Activated T-helper 2 cell treated with anti-CD3 and anti-CD28 coated beads, Interferon-gamma antibody, Interleukin-2, Interleukin-4, amounts not matched to agents 10 μg/mL and 5 μg/mL and 100 μg/mL, durations not matched to agents 14 hours and 24 hours and 36 hours (primary cell): ENCODE measurements around the gene SLC34A1. TPM values are rescaled to one million over a fixed set of nuclear protein-coding genes. Genes with fewer than 3 reads are reported as not detected.

Experiments used
- DNase-seq: peaks from one replicate; pipeline ENCODE4 v3.0.0; 2021; ENCODE audit warnings: low spot score
- H3K27ac Mint-ChIP-seq: one replicate; pipeline ENCODE4 v1.8.0; 2021; ENCODE audit warnings: mixed read lengths
- H3K27me3 Mint-ChIP-seq: one replicate; pipeline ENCODE4 v1.8.0; 2021; ENCODE audit warnings: low read depth, mixed read lengths
- H3K36me3 Mint-ChIP-seq: one replicate; pipeline ENCODE4 v1.8.0; 2021; ENCODE audit warnings: low read depth, mixed read lengths
- H3K4me1 Mint-ChIP-seq: one replicate; pipeline ENCODE4 v1.8.0; 2021; ENCODE audit warnings: low read depth, mixed read lengths
- H3K4me3 Mint-ChIP-seq: one replicate; pipeline ENCODE4 v1.8.0; 2021; ENCODE audit warnings: low read depth, mild to moderate bottlenecking, moderate library complexity, mixed read lengths
- H3K9me3 Mint-ChIP-seq: one replicate; pipeline ENCODE4 v1.8.0; 2021; ENCODE audit warnings: mixed read lengths
- intact Hi-C: fragments of 100-400 bp; cut with micrococcal nuclease; formaldehyde crosslinking; loops from one replicate; pipeline ENCODE4 v1.15.1; 2023
- total RNA-seq: library from RNA; stranded (reverse); gene quantifications from 2 replicates; pipeline ENCODE4 v1.2.3, GENCODE V29; 2022

SLC34A1 gene
- total RNA-seq, 1 donor from 2014 or later = not detected

- Mint-ChIP-seq H3K27me3 (peaks cover 5% of the 10 kb centered on the region), H3K27ac (peak overlapping the region; percentile 63), H3K9me3 (no peaks in the 10 kb centered on the region), H3K4me1 (peaks cover 26% of the 10 kb centered on the region), H3K36me3 (no peaks in the 10 kb centered on the region), H3K4me3 (no peak overlapping the region)
- peak; percentile 18 for DNase-seq
- intact Hi-C loops = loop anchor here (1.0 to 5.0 kb wide), 6 partner anchors 14 to 112 kb away; partner anchors contain the start of genes GRK6 and PDLIM7
These were observed 5.3 kb downstream of the SLC34A1 start for GRCh38 chr5:177389241-177390169.

DNA sequence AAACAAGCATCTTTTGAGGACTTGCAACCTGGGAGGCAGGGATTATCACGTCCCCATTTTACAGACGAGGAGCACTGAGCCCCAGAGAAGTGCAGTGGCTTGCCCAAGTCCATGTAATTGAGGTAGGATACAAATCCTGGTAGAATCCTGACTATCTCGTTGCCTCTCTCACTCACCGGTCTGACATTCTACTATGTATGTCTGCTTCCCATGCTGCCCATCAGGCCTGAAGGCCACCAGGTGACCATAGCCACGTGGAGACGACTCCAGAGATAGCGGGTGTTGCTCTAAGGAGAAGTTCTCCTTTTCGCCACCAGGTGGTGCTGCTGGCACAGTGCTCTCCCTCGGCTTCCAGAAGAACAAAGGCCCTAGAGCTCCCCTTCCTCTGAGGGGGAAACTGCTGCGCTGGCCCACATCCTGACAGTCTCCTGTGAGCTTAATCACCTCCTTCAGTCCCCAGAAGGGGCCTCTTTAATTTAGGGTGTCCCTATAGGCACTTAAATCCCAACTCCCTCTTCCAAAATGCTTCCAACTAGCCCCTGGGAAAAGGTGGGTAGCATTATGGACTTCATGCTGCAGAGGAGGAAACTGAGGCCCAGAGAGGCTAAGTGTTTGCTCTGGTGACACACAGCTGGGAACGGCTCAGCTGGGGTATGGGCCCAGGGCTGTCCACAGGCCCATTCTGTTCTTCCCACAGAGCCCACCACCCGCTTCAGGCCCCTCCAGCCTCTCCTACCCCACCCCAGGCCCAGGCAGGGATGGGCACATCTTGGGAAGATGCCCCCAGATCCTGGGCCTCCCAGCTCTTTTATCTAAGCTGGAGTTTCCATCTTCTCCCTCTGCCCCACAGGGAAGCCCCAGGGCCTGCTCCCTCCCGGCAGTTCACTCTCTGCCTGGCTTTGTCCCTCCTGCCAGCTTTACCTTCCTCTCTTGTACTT is 6.4 kb downstream of the SLC34A1 start:
- H3K4me3 Mint-ChIP-seq = no peak overlapping the region
- peak; percentile 82 for DNase-seq
- peak overlapping the region; percentile 63 for H3K27ac Mint-ChIP-seq
- no peaks in the 10 kb centered on the region for H3K36me3 Mint-ChIP-seq
- peaks cover 8% of the 10 kb centered on the region for H3K27me3 Mint-ChIP-seq
- peaks cover 26% of the 10 kb centered on the region for H3K4me1 Mint-ChIP-seq
- intact Hi-C loops = loop anchor here (1.0 to 5.0 kb wide), 6 partner anchors 13 to 111 kb away; partner anchors contain the start of genes GRK6 and PDLIM7
- no peaks in the 10 kb centered on the region for H3K9me3 Mint-ChIP-seq

DNA sequence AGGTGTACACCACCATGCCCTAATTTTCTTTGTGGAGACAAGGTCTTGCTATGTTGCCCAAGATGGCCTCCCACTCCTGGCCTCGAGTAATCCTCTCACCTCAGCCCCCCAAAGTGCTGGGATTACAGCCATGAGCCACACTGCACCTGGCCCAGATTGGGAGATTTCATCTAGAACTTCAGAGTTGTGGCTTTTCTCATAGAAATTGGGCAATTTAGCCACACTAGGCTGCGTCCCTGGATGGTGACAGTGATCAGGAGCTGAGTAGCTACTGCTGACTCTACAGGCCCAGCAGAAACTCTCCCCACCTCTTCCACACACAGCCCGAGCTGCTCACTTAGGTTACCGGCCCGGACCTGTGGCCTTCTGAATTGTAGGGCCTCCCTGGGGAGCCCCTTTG is 8.5 kb downstream of the SLC34A1 start:
- intact Hi-C loops = loop anchor here (5.0 kb wide), 1 partner anchor 35 kb away; the partner anchor contains the start of gene GRK6
- H3K27ac Mint-ChIP-seq = no peak overlapping the region

GRCh38 chr5:177393206-177393765 is 9.1 kb downstream of the SLC34A1 start:
- no peak overlapping the region for H3K27ac Mint-ChIP-seq
- peaks cover 25% of the 10 kb centered on the region for H3K4me1 Mint-ChIP-seq
- H3K4me3 Mint-ChIP-seq = no peak overlapping the region
- DNase-seq = no peak
- peaks cover 8% of the 10 kb centered on the region for H3K27me3 Mint-ChIP-seq
- no peaks in the 10 kb centered on the region for H3K9me3 Mint-ChIP-seq
- H3K36me3 Mint-ChIP-seq = no peaks in the 10 kb centered on the region
- intact Hi-C loops = loop anchor here (5.0 kb wide), 1 partner anchor 34 kb away; the partner anchor contains the start of gene GRK6

More for the DNA sequence above, 8.5 kb downstream of the SLC34A1 start:
- no peak for DNase-seq
- H3K9me3 Mint-ChIP-seq = no peaks in the 10 kb centered on the region
- peaks cover 26% of the 10 kb centered on the region for H3K4me1 Mint-ChIP-seq
- peaks cover 8% of the 10 kb centered on the region for H3K27me3 Mint-ChIP-seq
- no peaks in the 10 kb centered on the region for H3K36me3 Mint-ChIP-seq
- H3K4me3 Mint-ChIP-seq = no peak overlapping the region

GRCh38 chr5:177393990-177394389 is 9.8 kb downstream of the SLC34A1 start:
- no peak for DNase-seq
- no peak overlapping the region for H3K4me3 Mint-ChIP-seq
- no peaks in the 10 kb centered on the region for H3K9me3 Mint-ChIP-seq
- no peaks in the 10 kb centered on the region for H3K36me3 Mint-ChIP-seq
- intact Hi-C loops = loop anchor here (5.0 kb wide), 1 partner anchor 33 kb away; the partner anchor contains the start of gene GRK6
- H3K27me3 Mint-ChIP-seq = peaks cover 5% of the 10 kb centered on the region
- no peak overlapping the region for H3K27ac Mint-ChIP-seq
- H3K4me1 Mint-ChIP-seq = peaks cover 17% of the 10 kb centered on the region

DNA sequence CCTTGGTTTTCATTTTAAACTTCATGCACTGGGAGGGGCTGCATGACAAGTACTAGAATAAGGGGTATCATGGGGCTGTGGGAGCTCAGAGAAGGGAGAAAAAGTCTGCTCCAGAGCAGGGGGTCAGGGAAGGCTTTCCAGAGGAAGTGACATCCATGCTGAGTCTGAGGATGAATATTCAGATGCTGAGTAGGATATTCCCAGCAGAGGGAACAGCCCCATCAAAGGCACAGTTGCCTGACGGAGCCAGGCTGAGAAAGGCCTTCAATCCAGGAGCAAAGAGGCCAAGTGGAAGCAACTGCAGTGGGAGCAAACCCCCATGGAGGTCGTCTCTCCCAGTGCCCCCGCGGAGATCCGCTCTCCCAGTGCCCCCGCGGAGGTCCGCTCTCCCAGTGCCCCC is 11.8 kb downstream of the SLC34A1 start:
- no peak for DNase-seq
- Mint-ChIP-seq H3K4me3 (no peak overlapping the region), H3K27me3 (peaks cover 4% of the 10 kb centered on the region), H3K9me3 (no peaks in the 10 kb centered on the region), H3K27ac (no peak overlapping the region), H3K36me3 (no peaks in the 10 kb centered on the region), H3K4me1 (no peaks in the 10 kb centered on the region)
- intact Hi-C loops = no loop called here

GRCh38 chr5:177396807-177397206 is 12.6 kb downstream of the SLC34A1 start:
- Mint-ChIP-seq H3K36me3 (no peaks in the 10 kb centered on the region), H3K4me1 (peaks cover 4% of the 10 kb centered on the region), H3K4me3 (no peak overlapping the region), H3K27me3 (peaks cover 10% of the 10 kb centered on the region), H3K27ac (no peak overlapping the region), H3K9me3 (no peaks in the 10 kb centered on the region)
- no peak for DNase-seq
- intact Hi-C loops = no loop called here

GRCh38 chr5:177397875-177398390 is 13.7 kb downstream of the SLC34A1 start:
- Mint-ChIP-seq H3K27ac (no peak overlapping the region), H3K4me3 (no peak overlapping the region), H3K36me3 (no peaks in the 10 kb centered on the region), H3K4me1 (peaks cover 11% of the 10 kb centered on the region), H3K9me3 (no peaks in the 10 kb centered on the region), H3K27me3 (peaks cover 21% of the 10 kb centered on the region)
- intact Hi-C loops = no loop called here
- DNase-seq = no peak

GRCh38 chr5:177399997-177400868 is 16.0 kb downstream of the SLC34A1 start, which contains the start of gene PFN3:
PFN3 (minus strand) TSS chr5:177400661; CDS start chr5:177400576, 85 bp downstream.
- H3K36me3 Mint-ChIP-seq = no peaks in the 10 kb centered on the region
- peaks cover 19% of the 10 kb centered on the region for H3K4me1 Mint-ChIP-seq
- no peak for DNase-seq
- no peak within 1 kb of the TSS for H3K27ac Mint-ChIP-seq
- no peak within 1 kb of the TSS for H3K4me3 Mint-ChIP-seq
- H3K9me3 Mint-ChIP-seq = no peaks in the 10 kb centered on the region
- H3K27me3 Mint-ChIP-seq = peaks cover 25% of the 10 kb centered on the region
- intact Hi-C loops = loop anchor here (5.0 kb wide), 1 partner anchor 38 kb away; no protein-coding TSS in a partner anchor

DNA sequence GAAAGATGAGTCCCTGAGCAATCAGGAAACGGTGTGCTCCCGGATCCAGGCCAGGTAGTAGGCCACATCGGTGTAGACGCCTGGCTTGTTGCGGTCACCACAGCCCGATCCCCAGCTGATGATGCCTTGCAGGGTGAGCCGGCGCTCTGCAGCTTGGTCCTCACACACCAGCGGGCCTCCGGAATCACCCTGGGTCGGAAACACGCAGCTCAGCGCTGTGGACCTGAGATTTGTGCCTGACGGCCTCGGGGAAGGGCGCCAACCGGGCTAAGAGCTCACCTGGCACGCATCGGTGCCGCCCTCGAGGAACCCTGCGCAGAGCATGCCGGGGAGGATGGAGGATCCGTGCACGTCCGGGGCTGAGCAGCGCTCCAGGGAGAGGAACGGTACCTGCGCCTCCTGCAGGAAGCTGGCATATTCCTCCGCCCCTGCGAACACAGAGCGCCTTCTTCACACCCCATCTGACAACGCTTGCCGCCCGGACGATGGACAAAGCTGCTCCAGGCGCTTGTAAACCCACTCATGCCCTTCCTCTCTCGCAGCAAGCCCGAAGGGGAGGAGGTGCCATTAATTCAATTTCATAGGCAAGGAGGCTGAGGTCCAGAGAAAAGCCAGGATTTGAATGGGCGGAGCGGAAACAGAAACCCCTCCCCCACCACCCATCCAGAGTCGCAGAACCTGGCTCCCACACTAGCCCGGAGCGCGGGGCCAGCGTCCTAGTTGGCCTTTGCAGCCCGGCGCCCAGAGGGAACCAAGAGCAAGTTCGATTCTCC is 18.2 kb downstream of the SLC34A1 start:
- Mint-ChIP-seq H3K27ac (no peak overlapping the region), H3K9me3 (no peaks in the 10 kb centered on the region)
- intact Hi-C loops = loop anchor here (1.0 to 5.0 kb wide), 4 partner anchors 12 to 94 kb away; partner anchors contain the start of gene PDLIM7

More for the DNA sequence above, 18.2 kb downstream of the SLC34A1 start:
- Mint-ChIP-seq H3K36me3 (no peaks in the 10 kb centered on the region), H3K4me3 (peak overlapping the region; percentile 79), H3K27me3 (peaks cover 23% of the 10 kb centered on the region), H3K4me1 (peaks cover 19% of the 10 kb centered on the region)
- peak; percentile 55 for DNase-seq
